Stimulated activated memory B cell treated with anti-CD40 and anti-IgM and Interleukin-4, amounts not matched to agents 10 μg/mL and 1 μg/mL and 100 μg/mL, for 72 hours (primary cell): ENCODE results near the gene HSPB2.

ENCODE experiments used
- ATAC-seq: fragments of 150-1000 bp; cut with Tn5 transposase; 2 replicates; pipeline ENCODE4 v1.10.0; 2021
- H3K27ac Mint-ChIP-seq: one replicate; pipeline ENCODE4 v1.8.0; 2022; ENCODE audit warnings: mild to moderate bottlenecking, mixed read lengths
- H3K27me3 Mint-ChIP-seq: one replicate; pipeline ENCODE4 v1.8.0; 2022; ENCODE audit warnings: mixed read lengths
- H3K36me3 Mint-ChIP-seq: one replicate; pipeline ENCODE4 v1.8.0; 2022; ENCODE audit warnings: mixed read lengths
- H3K4me1 Mint-ChIP-seq: one replicate; pipeline ENCODE4 v1.8.0; 2022; ENCODE audit warnings: mixed read lengths
- H3K4me3 Mint-ChIP-seq: one replicate; pipeline ENCODE4 v1.8.0; 2022; ENCODE audit warnings: mild to moderate bottlenecking, moderate library complexity, mixed read lengths
- H3K9me3 Mint-ChIP-seq: one replicate; pipeline ENCODE4 v1.8.0; 2022; ENCODE audit warnings: mixed read lengths

The HSPB2 gene

DNA sequence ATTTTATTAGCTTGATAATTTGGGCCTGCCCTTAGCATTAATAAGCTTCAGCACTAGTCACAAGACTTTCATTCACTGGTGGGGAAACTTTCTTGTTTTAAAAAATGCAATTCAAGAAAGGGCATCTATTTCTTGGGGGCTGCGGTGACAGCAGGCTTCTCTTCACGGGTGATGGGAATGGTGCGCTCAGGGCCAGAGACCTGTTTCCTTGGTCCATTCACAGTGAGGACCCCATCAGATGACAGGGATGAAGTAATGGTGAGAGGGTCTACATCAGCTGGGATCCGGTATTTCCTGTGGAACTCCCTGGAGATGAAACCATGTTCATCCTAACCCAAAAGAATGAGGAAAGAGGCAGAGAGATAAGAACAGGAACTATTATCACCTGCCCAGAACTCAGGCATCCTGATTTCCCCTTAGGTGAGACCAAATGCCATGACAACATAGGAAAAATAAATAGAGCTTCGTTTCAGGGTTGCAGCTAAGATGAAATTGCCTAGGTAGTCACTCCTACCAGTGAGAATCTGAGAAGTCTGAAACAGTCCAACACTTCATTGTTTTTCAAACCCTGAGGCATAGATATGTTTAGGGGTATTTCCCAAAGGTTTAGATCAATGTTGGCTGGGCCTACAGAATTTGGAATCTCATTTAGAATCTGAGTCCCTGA lies 3.8 kb upstream of the HSPB2 start:
- H3K4me3 Mint-ChIP-seq: no peak overlapping the region
- no peaks in the 10 kb centered on the region for H3K9me3 Mint-ChIP-seq
- no peak overlapping the region for H3K27ac Mint-ChIP-seq
- no peaks in the 10 kb centered on the region for H3K4me1 Mint-ChIP-seq
- peaks cover 36% of the 10 kb centered on the region for H3K27me3 Mint-ChIP-seq
- ATAC-seq: no peak
- peaks cover 5% of the 10 kb centered on the region for H3K36me3 Mint-ChIP-seq

DNA sequence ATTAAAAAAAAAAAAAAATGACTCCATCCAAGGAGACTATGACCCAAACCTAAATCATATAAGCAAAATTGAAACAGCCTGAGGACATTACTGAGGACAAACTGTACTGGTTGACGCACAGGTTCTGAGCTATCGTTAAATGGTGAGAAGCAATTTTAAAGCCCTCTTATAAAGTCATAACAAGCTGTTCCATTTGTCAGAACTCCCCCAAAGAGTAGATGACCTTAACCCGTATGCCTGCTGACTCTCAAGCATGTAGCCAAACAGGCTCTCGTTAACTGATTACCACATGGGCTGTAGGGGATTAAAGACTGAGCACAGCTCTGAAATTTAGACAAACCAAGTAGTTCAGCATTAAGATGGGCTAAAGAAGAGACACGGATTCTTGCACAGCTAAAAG lies 3.2 kb upstream of the HSPB2 start:
- no peak for ATAC-seq
- no peak overlapping the region for H3K27ac Mint-ChIP-seq
- peaks cover 5% of the 10 kb centered on the region for H3K36me3 Mint-ChIP-seq
- no peaks in the 10 kb centered on the region for H3K4me1 Mint-ChIP-seq
- H3K4me3 Mint-ChIP-seq: no peak overlapping the region
- no peaks in the 10 kb centered on the region for H3K9me3 Mint-ChIP-seq
- peaks cover 42% of the 10 kb centered on the region for H3K27me3 Mint-ChIP-seq

DNA sequence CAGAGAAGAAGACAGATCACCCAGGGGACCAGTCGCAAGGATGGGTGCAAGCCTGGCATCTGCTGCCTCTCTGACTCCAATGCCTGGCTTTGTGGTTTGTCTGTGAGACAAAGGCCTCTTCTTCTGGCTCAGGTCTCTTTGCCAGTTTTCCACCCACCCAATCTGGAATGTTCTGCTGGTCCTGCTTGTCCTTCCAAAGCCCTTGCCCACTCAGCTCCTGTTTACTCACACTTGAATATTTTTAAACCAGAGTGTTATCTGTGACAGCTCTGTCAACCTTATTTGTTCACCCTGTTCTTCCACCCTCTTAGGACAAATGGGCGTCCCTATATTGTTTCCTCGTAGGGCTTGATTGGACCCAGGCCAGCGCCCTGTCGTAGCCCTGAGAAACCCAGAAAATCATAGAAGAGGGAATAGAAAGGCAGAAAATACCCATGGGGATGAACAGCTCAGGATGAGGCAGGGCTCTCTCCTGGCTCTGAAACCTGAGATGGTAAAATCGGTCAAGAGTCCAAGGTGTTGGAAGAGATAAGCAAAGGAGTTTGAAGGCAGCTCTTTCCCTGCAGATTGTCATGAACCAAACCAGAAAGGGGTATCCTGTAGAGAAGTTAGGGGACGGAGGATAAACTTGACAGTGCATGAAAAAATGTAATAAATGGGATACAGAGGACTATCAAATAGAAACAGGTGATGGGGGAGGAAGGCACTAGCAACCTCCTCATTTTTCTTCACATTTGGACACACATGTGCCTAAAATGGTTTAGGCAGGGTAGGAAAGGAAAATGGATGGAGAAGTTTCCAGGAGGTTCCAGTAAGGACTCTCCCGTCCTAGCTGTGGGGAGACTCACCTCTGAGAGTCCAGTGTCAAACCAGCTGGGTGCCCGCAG lies 1.6 kb upstream of the HSPB2 start:
- Mint-ChIP-seq H3K36me3 (no peaks in the 10 kb centered on the region), H3K27ac (no peak overlapping the region), H3K9me3 (no peaks in the 10 kb centered on the region), H3K4me1 (no peaks in the 10 kb centered on the region), H3K27me3 (peaks cover 51% of the 10 kb centered on the region), H3K4me3 (no peak overlapping the region)
- no peak for ATAC-seq

DNA sequence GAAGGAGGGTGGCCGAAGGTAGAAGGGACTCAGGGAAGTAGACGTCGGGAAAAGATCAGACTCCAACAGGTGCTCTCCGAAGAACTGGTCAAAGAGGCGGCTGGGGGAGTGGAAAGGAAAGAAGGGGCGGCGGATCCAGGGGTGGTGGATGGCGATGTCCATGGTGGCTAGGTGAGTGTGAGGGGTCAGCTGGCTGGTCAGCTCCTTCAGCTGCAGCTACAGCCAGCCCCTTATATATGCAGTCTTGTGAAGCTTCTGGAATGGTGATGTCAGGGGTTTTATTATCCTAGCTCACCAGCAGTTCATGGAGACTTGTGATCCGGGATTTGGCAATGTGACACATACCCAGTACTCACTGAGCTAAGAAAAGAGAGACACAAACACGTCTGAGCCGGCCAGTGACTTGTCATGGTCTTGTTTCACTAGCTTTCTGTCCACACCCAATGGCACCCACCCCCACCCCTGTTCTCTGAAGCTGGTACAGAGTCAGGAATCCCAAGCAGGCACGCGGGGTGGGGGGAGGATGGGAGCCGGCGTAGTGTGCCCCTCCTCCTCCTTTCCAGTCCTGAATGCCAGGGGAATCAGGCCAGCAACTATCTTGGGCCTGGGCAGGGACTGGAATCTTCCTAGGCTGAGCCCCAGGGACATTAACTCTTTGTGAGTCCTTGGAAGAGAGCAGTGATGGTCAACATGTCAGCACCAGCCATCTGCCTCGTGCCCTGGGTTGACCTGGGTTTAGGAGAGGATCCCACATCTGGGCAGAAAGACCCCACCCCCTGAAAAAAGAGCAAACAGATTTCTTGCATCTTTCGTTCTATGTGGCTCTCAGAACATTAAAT lies 752 bp upstream of the HSPB2 start, which contains the start of gene CRYAB:
TSS of gene CRYAB (minus strand) at position 208 of the 839 bp plus-strand sequence. CDS start at position 162, 46 bp downstream.
- no peaks in the 10 kb centered on the region for H3K36me3 Mint-ChIP-seq
- no peaks in the 10 kb centered on the region for H3K4me1 Mint-ChIP-seq
- no peak within 1 kb of the TSS for H3K27ac Mint-ChIP-seq
- H3K4me3 Mint-ChIP-seq: no peak within 1 kb of the TSS
- no peak for ATAC-seq
- no peaks in the 10 kb centered on the region for H3K9me3 Mint-ChIP-seq
- H3K27me3 Mint-ChIP-seq: peaks cover 60% of the 10 kb centered on the region

DNA sequence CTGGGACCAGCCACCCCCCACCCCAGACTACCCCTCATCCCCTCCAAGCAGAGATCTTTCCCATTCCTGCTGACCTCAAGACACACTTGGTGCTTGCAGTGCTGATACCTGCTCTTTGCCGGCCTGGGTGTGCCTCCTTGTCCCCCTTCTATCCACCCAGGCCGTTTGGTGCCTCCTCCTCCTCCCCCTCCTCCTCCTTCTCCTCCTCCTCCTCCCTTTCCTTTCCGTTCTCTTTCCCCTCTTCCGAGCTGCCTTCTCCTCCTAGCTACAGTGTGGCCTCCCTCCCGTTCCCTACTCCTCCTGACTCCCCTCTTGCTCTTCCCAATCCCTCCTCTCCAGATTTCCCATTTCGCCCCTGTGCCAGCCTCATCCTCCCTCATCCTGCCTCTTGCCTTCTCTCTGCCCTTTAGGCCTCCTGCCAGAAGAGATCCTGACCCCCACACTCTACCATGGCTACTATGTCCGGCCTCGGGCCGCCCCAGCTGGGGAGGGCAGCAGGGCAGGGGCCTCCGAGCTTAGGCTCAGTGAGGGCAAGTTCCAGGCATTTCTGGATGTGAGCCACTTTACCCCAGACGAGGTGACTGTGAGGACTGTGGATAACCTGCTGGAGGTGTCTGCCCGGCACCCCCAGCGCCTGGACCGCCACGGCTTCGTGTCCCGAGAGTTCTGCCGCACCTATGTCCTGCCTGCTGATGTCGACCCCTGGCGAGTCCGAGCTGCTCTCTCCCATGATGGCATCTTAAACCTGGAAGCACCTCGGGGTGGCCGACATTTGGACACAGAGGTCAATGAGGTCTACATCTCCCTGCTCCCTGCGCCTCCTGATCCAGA lies 712 bp downstream of the HSPB2 start:
- Mint-ChIP-seq H3K27me3 (peaks cover 67% of the 10 kb centered on the region), H3K4me3 (no peak overlapping the region), H3K9me3 (no peaks in the 10 kb centered on the region), H3K27ac (no peak overlapping the region), H3K4me1 (no peaks in the 10 kb centered on the region), H3K36me3 (no peaks in the 10 kb centered on the region)
- no peak for ATAC-seq

DNA sequence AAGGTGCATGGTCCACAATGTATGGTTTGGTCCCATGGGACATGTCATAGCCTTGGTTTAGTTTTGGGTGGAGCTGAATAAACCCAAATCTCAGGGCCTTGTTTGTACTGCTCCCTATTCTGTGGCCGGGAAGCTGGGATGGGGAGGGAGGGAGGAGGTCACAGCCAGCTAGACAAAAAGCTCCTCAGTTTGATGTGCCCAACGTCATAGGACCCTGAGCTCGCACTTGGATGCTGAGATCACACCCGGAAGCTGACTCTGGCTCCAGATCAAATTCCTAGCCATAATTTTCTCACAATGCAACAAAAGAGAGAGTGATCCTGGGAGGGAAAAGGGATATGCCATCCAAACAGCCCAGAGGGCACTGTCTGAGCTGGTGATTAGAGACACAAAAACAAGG lies 1.5 kb downstream of the HSPB2 start:
- Mint-ChIP-seq H3K4me3 (no peak overlapping the region), H3K4me1 (no peaks in the 10 kb centered on the region), H3K9me3 (no peaks in the 10 kb centered on the region), H3K36me3 (no peaks in the 10 kb centered on the region), H3K27me3 (peaks cover 75% of the 10 kb centered on the region), H3K27ac (no peak overlapping the region)
- no peak for ATAC-seq

DNA sequence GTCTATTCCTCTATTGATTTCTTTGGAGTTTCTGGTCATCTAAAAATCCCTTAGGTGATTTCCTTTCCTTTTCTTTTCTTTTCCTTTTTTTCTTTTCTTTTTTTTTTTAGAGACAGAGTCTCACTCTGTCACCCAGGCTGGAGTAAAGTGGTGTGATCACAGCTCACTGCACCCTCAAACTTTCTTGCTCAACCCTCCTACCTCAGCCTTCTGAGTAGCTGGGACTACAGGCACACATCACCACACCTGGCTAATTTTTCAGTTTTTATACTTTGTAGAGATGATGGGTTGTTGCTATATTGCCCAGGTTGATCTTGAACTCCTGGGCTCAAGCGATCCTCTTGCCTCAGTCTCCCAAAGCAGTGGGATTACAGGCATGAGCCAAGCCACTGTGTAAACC lies 4.2 kb downstream of the HSPB2 start:
- Mint-ChIP-seq H3K9me3 (no peaks in the 10 kb centered on the region), H3K4me1 (no peaks in the 10 kb centered on the region), H3K27me3 (peaks cover 66% of the 10 kb centered on the region), H3K27ac (no peak overlapping the region), H3K36me3 (no peaks in the 10 kb centered on the region), H3K4me3 (no peak overlapping the region)
- ATAC-seq: no peak

DNA sequence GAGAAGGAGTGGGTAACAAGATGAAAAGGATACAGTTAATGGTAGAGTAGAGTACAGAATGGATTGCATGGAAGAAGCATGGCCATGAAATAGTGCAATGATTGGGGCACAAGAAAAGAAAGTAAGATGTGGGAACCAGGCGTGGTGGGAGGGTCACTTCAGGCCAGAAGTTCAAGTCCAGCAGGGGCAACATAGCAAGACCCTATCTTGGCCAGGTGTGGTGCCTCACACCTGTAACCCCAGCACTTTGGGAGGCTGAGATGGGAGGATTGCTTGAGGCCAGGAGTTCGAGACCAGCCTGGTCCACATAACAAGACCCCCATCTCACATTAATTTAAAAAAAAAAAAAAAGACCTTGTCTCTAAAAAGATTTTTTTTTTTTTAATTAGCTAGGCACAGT lies 4.8 kb downstream of the HSPB2 start:
- Mint-ChIP-seq H3K36me3 (no peaks in the 10 kb centered on the region), H3K27me3 (peaks cover 60% of the 10 kb centered on the region), H3K9me3 (no peaks in the 10 kb centered on the region), H3K27ac (no peak overlapping the region), H3K4me1 (no peaks in the 10 kb centered on the region), H3K4me3 (no peak overlapping the region)
- ATAC-seq: no peak

DNA sequence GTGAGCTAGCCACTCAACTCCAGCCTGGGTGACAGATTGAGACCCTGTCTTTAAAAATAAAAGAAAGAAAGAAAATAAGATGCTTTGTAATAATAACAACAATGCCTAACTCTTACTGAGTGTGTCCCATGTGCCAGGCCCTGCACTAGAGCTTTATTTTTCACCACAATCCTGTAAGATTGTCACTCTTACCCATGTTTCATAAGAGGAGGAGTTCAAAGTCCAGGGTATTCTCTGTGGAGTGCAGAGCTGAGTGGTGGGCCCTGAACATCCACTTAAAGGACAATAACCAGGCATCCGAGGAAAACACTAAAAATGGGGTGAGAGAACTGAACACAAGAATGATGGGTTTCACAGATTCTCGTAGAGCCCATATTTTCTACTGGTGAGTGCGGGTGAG lies 5.3 kb downstream of the HSPB2 start:
- Mint-ChIP-seq H3K27me3 (peaks cover 56% of the 10 kb centered on the region), H3K4me1 (no peaks in the 10 kb centered on the region)

DNA sequence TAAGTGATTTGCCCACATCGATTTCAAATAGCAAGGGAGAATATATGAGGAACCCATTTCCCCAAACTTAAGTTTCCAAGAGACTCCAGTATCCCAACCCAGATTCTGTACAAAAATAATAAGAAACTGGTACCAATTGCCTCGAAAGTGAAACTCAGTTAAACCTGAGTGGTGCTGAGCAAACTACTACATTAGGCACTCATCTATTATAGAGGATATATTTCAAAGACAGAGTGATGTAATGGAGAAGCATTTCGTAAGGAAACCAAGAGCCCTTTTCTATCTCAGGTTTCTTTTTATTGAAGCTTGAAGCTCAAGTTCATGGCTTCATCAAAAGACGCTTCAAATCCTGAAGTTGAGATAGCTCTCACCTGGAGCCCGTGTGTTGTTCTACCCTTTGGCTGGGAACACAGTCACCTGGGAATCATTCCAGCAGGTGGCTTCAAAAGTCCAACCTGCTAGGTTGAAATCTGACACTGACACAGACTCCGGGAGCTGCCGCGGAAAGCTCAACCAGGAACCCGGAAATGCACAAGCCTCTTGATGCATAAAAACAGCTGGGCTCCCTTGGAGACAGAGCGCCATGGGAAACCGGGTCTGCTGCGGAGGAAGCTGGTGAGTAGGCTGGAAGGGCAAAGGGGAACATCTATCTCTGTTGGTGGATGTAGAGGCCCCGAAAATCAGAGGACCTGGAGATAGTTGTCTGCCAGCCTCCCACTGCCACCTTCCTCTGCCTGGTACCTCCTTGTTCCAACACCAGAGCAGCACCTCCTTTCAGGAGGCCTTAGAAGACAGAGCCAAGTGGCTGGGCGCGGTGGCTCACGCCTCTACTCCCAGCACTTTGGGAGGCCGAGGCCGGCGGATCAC lies 6.1 kb downstream of the HSPB2 start, which contains the start of gene C11orf52:
TSS of gene C11orf52 (plus strand) at position 524 of the 867 bp plus-strand sequence. CDS start at position 584, 60 bp downstream.
- peaks cover 48% of the 10 kb centered on the region for H3K27me3 Mint-ChIP-seq
- H3K27ac Mint-ChIP-seq: no peak within 1 kb of the TSS
- no peak for ATAC-seq

More for the DNA sequence above, 5.3 kb downstream of the HSPB2 start:
- Mint-ChIP-seq H3K4me3 (no peak overlapping the region), H3K36me3 (no peaks in the 10 kb centered on the region), H3K27ac (no peak overlapping the region), H3K9me3 (no peaks in the 10 kb centered on the region)
- ATAC-seq: no peak

DNA sequence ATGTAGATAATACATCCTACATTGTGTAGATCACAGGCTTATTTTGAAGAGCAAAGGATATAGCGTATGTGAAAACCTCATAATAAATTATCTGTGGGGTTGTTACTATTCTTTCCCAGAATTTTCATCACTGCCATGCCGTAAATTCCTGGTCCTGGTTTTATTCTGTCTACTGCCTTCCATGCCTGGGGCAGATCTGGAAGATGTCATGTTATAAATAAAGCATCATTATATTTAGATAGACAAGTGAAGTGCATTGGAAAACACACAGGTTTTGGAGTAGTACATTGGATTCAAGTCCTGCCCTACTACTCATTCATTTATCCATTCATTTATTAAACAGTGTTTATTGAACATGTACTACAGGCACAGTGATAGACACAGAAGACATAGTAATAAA lies 8.4 kb downstream of the HSPB2 start:
- Mint-ChIP-seq H3K9me3 (no peaks in the 10 kb centered on the region), H3K27ac (no peak overlapping the region), H3K36me3 (no peaks in the 10 kb centered on the region), H3K4me3 (no peak overlapping the region), H3K27me3 (peaks cover 32% of the 10 kb centered on the region), H3K4me1 (peaks cover 3% of the 10 kb centered on the region)
- no peak for ATAC-seq

More for the DNA sequence above, 6.1 kb downstream of the HSPB2 start, which contains the start of gene C11orf52:
- Mint-ChIP-seq H3K4me1 (no peaks in the 10 kb centered on the region), H3K4me3 (no peak within 1 kb of the TSS), H3K9me3 (no peaks in the 10 kb centered on the region), H3K36me3 (no peaks in the 10 kb centered on the region)

DNA sequence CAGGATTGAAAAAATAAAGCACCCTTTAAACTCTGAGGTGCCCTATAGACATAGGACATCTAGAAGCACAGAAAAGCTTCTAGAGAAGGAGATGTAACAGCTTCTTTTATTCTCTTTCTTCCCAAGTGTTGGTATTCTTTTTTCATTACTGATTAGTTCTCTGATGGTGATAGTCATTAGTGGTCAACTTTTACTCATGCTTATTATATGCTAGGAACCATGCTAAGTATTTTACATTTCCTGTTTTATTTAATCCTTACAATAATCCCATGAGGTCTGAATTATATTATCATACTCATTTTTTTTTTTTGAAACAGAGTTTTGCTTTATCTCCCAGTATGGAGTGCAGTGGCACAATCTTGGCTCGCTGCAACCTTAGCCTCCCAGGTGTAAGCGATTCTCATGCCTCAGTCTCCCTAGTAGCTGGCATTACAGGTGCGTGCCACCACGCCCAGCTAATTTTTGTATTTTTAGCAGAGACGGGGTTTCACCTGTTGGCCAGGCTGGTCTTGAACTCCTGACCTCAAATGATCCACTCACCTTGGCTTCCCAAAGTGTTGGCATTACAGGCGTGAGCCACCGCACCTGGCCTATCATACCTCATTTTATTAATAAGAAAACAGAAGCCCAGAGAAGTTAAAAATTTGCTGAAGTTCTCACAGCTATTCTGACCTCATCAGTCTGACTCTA lies 9.2 kb downstream of the HSPB2 start:
- no peaks in the 10 kb centered on the region for H3K9me3 Mint-ChIP-seq
- peaks cover 11% of the 10 kb centered on the region for H3K4me1 Mint-ChIP-seq
- ATAC-seq: no peak
- H3K36me3 Mint-ChIP-seq: no peaks in the 10 kb centered on the region
- no peak overlapping the region for H3K27ac Mint-ChIP-seq
- H3K4me3 Mint-ChIP-seq: no peak overlapping the region
- H3K27me3 Mint-ChIP-seq: peaks cover 24% of the 10 kb centered on the region

DNA sequence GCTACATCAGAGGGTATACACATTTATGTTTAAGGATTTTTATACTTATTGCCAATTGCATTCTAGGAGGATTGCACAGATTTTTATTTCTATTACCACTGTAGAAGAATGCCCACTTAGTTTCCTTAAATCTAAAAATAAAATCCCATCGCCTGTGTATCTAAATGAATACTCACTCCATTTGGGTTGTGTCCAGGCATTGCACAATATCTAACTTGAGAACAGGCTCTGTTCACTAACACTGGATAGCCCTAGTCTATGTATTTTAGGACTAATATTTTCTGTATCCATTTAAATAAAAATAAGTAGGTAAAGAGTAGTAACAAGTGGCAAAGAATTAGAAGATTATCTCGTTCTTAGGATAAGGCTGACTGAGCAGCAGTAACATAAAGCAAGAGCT lies 10.3 kb downstream of the HSPB2 start:
- Mint-ChIP-seq H3K27ac (no peak overlapping the region), H3K9me3 (no peaks in the 10 kb centered on the region), H3K36me3 (no peaks in the 10 kb centered on the region), H3K27me3 (peaks cover 19% of the 10 kb centered on the region), H3K4me1 (peaks cover 17% of the 10 kb centered on the region), H3K4me3 (no peak overlapping the region)
- no peak for ATAC-seq
